ENCODE results near the gene PPM1B.
"Not testable (repeated sequence)": the region's sequence is repeated elsewhere in the genome, so short reads cannot be mapped to it uniquely, and the experiment has no call there.

The PPM1B gene

DNA sequence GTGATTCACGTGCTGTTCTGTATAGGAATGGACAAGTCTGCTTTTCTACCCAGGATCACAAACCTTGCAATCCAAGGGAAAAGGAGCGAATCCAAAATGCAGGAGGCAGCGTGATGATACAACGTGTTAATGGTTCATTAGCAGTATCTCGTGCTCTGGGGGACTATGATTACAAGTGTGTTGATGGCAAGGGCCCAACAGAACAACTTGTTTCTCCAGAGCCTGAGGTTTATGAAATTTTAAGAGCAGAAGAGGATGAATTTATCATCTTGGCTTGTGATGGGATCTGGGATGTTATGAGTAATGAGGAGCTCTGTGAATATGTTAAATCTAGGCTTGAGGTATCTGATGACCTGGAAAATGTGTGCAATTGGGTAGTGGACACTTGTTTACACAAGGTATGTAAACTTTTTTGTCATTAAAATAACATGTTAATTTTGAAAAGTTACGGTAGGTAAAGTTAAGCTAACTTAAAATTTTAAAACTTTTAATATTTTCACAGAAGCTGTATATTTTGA lies 33.0 kb downstream of the PPM1B start:
- no peak for DNase-seq

DNA sequence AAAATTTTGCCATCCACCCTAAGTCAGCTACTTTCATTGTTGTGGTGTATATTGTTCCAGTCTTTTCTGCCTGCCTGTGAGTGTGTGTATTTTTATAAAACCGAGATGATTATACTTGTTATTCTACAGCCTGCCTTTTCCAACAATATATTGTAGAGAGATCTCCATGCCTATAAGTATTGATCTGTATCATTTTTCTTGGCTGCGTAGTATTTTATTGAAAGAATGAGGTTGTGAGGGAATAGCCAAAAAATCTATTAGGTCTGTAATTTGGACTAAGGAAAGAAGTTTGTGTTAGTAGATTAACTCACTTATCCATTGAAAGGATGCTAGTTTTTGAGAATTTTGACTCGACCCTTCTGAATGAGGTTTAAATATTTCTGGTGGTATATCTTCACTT lies 34.9 kb downstream of the PPM1B start:
- DNase-seq = no peak

DNA sequence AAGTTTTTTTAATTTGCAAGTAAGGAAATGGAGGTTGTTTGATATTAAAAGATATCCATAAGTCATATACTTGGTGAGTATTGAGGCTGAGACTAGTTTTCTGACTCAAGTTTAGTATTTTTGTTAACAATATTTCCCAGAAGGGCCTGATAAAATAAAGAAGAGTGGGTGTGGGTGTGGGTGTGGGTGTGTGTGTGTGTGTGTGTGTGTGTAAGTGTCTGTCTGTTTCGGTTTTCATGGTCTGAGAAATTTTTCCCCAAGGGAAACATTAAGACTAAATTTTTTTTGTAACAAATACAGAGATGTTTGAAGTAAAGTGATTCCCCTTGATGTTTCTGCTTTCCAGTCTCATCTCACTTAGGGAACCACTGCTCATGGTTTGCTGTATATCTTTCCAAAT lies 36.5 kb downstream of the PPM1B start:
- no peak for DNase-seq

DNA sequence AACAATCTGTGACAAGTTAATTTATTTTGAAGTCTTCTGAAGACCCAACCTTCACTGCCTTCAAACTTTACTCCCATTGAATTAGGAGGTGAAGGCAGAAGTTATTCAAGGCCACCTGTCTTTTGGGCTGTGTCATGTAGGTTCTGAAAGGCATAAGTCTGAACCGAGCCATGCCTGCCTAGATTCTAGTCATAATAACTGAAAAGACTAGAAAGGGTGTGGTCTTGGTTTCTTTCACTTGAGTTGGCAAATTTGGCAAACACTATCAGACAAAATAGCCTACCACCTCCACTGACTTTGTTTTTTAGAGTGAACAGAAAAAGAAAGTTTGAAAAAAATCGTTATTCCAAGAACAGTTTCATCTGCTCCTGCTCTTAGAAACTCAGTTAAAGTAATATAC lies 38.4 kb downstream of the PPM1B start:
- no peak for DNase-seq

DNA sequence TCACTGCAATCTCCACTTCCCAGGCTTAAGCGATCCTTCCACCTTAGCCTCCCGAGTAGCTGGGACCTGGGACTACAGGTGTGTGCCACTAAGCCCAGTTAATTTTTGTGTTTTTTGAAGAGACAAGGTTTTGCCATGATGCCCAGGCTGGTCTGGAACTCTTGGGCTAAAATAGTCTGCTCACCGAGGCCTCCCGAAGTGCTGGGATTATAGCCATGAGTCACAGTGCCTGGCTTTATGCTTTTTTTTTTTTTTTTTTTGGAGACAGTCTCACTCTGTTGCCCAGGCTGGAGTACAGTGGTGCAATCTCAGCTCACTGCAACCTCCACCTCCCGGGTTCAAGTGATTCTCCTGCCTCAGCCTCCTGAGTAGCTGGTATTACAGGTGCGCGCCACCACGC lies 39.0 kb downstream of the PPM1B start:
- DNase-seq = not testable (repeated sequence)

- DNase-seq = no peak
Observed at GRCh38 chr2:44210362-44210761, 41.7 kb downstream of the PPM1B start.

DNA sequence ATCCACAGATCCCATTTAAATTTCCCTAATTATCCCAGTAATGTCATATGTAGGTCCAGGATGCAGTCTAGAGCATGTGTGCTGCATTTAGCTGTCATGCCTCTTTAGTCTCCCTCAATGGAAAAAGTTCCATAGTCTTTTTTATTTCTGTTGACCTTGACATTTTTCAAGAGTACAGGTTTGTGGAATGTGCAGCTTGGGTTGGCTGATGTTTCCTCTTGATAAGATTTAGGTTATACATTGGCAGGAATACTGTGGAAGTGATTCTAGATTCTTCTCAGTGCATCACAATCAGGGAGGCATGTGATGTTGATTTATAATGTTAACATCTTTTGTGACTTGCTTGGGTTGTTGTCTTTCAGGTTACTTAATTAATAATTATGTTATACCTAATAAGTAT lies 42.5 kb downstream of the PPM1B start:
- DNase-seq = no peak

GRCh38 chr2:44212302-44212701 lies 43.6 kb downstream of the PPM1B start:
- DNase-seq = no peak

- DNase-seq = no peak
Observed at GRCh38 chr2:44215827-44216226, 47.2 kb downstream of the PPM1B start.

GRCh38 chr2:44218771-44219170 lies 50.1 kb downstream of the PPM1B start:
- no peak for DNase-seq

GRCh38 chr2:44226753-44227152 lies 58.1 kb downstream of the PPM1B start:
- DNase-seq = no peak

- DNase-seq = no peak
Observed at GRCh38 chr2:44230378-44230777, 61.7 kb downstream of the PPM1B start.

GRCh38 chr2:44233450-44234128 lies 64.9 kb downstream of the PPM1B start:
- DNase-seq = peak; percentile 78

DNA sequence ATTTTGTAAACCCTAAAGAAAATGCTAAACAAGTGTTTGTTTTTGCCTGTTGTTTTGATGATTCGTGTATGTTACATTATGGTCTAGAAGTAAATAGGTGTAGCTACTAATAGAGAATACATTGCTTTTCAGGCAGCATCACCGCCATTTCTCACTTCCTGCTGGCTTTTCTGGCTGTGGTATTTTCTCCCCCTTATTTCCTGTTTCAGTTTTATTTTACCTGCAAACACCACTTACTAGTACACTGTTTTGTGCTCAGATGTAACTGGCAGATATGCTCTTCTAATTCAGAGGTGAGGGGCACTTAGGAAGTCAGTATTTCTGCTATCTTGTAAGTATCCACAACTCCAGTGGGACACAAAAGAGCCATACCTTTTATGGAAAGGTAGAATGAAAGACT lies 68.5 kb downstream of the PPM1B start:
- DNase-seq = no peak

DNA sequence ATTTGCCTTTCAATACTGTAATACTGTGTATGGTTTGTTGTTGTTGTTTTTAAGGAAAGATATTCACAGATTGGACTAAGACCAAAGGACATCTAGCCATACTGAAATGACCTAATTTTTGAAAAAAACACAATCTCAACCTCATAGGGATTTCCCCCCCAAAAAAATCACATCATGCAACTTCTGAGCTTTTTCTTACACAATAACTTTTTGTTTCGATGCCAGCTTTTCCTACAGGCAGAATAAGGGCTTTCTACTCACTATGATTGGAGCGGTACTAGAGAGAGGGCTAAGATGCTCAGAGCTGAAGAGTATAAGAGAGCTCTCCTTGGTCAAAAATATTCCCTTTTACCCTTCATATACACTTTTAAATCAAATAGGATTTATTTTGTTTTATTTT lies 74.2 kb downstream of the PPM1B start:
- DNase-seq = no peak

GRCh38 chr2:44244135-44244871 lies 75.6 kb downstream of the PPM1B start:
- peak; percentile 68 for DNase-seq

DNA sequence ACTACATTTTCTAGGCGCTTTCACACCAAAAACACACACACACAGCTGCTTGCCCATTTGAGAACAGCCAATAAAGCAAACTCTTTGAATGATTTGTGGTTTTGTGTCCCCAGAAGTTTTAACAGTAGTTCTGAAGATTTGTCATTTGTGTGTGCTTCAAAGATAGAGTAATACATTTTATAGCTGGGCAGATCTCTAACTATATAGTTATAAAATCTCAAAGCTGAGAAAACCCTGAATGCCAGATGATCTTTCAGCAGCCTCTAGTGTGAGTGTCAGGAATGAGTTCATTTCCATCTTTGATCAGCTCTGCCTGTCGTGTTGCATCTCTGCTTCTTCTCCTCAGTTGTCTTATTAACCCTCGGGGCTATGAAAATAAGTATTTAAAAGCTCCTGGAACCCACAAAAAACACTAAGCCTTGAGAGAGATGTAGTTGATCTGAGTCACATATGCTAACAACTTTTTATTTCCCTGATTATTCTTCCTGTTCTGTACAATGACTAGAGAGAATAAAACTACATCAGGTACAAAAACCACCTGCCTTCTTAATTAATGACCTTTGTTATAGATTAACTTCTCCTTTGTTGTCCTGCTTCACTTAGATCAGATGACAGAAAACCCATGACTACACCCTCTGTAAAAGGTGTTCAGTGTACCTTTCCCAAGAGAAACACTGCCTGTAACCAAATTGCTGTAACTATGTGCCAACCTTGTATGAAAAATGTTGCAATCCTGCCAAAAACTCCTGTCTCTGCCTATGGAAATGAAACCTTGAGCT lies 76.6 kb downstream of the PPM1B start:
- no peak for DNase-seq

GRCh38 chr2:44246436-44246835 lies 77.8 kb downstream of the PPM1B start:
- DNase-seq = no peak

DNA sequence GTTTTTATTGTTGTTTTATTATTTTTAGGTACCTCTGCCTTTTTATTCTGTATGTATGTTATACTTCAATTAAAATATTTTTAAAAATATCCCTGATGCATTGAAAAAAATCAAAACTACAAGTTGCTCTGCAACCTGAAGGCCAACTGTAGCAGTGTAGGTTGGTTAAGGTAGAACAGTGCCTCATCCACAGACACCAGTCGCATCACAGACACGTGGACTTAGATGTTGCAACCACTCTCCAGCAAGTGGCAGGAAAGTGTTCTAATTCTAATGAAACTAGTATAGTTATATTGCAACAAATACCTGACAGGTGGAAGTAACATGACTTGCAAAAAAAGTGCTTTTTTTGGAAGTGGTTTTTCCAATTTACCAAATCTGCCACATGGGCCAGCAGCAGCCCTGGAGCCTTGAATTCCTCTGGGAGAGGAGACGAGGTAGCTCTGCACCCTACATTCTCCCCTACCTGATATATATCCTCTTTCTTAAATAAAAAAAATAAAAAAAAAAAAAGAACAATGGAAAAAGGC lies 78.2 kb downstream of the PPM1B start:
- no peak for DNase-seq

GRCh38 chr2:44247924-44248323 lies 79.2 kb downstream of the PPM1B start:
- no peak for DNase-seq

DNA sequence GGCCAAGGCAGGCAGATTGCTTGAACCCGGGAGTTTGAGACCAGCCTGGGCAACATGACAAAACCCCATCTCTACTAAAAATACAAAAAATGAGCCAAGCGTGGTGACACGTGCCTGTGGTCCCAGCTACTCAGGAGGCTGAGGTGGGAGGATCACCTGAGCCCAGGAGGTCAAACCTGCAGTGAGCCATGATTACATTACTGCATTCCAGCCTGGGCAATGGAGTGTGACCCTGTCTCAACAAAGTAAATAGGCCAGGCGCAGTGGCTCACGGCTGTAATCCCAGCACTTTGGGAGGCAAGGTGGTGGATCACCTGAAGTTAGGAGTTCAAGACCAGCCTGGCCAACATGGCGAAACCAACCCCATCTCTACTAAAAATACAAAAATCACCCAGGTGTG lies 80.6 kb downstream of the PPM1B start:
- DNase-seq = not testable (repeated sequence)

DNA sequence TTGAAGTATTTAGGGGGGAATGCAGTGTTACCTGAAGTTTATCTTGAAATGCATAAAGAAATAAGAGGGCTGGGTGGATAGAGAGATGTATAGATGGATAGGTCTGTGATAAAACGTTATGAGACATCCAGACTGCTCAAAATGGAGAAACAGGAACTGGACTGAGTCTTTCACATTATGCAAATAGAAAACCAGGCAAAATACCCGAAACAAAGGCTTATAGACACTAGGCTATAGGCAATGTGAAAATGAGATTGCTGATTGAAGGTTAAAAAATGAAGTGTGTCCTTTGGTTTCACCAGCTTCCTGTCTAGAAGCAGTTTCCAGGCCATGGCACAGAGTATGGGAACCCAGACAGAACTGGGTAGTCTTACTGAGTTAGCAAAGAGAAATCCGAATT lies 81.7 kb downstream of the PPM1B start:
- no peak for DNase-seq

GRCh38 chr2:44254023-44254422 lies 85.3 kb downstream of the PPM1B start:
- no peak for DNase-seq
